KMS-11 (cell line): ENCODE measurements around the gene SHBG.

Experiments
- H2AFZ ChIP-seq: fragments of 200-600 bp; sonication (generic); 2 replicates; pipeline ENCODE4 v1.6.1; 2016; ENCODE audit warnings: antibody characterized with exemption, mixed run types, low read depth
- H3K27ac ChIP-seq: fragments of 200-600 bp; sonication (generic); 2 replicates; pipeline ENCODE4 v1.6.1; 2016; ENCODE audit warnings: mild to moderate bottlenecking, mixed run types
- H3K27me3 ChIP-seq: fragments of 200-600 bp; sonication (generic); 2 replicates; pipeline ENCODE4 v1.6.1; 2017; ENCODE audit warnings: mild to moderate bottlenecking, low read depth, mixed run types, moderate library complexity; ENCODE audit not compliant: insufficient read depth
- H3K36me3 ChIP-seq: fragments of 200-600 bp; sonication (generic); 2 replicates; pipeline ENCODE4 v1.6.1; 2017; ENCODE audit warnings: mild to moderate bottlenecking, mixed run types; ENCODE audit not compliant: insufficient read depth
- H3K4me1 ChIP-seq: fragments of 200-600 bp; sonication (generic); 2 replicates; pipeline ENCODE4 v1.6.1; 2016; ENCODE audit warnings: mild to moderate bottlenecking, low read depth, mixed run types; ENCODE audit not compliant: poor library complexity, severe bottlenecking
- H3K4me2 ChIP-seq: fragments of 200-600 bp; sonication (generic); 2 replicates; pipeline ENCODE4 v1.7.0; 2016; ENCODE audit warnings: mild to moderate bottlenecking, mixed run types
- H3K4me3 ChIP-seq: fragments of 200-600 bp; sonication (generic); IDR thresholded peaks from 2 replicates; pipeline ENCODE4 v1.6.1; 2017; ENCODE audit warnings: low read depth, low read length, mixed read lengths; ENCODE audit not compliant: insufficient read depth
- H3K79me2 ChIP-seq: fragments of 200-600 bp; sonication (generic); 2 replicates; pipeline ENCODE4 v1.6.1; 2016; ENCODE audit warnings: low read depth, mixed run types; ENCODE audit not compliant: insufficient read depth
- H3K9ac ChIP-seq: fragments of 200-600 bp; sonication (generic); 2 replicates; pipeline ENCODE4 v1.6.1; 2016; ENCODE audit warnings: mild to moderate bottlenecking, mixed run types
- H4K20me1 ChIP-seq: fragments of 200-600 bp; sonication (generic); 2 replicates; pipeline ENCODE4 v1.6.1; 2016; ENCODE audit warnings: mild to moderate bottlenecking, mixed run types; ENCODE audit not compliant: insufficient read depth
- TF ChIP-seq, protein P1 (sequence below): fragments of 200-600 bp; sonication (generic); conservative IDR thresholded peaks from 2 replicates; pipeline ENCODE4 v1.6.1; 2017; ENCODE audit warnings: low read depth, mild to moderate bottlenecking, antibody characterized with exemption, low read length, moderate library complexity, mixed read lengths

Gene SHBG

DNA sequence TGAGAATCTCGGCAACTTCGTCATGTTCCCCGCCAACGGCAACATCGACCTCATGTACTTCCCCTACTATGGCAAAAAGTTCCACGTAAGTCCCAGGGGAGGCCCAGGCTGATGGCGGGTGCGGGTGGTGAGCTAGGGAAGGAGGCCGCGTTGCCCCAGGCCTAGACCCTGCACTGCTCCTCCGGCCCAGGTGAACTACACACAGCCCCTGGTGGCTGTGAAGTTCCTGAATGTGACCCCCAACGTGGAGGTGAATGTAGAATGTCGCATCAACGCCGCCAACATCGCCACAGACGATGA, 25.6 kb downstream of the SHBG start:
- H3K4me1 ChIP-seq: no peaks in the 10 kb centered on the region
- no peaks in the 10 kb centered on the region for H4K20me1 ChIP-seq
- no peak overlapping the region for H3K4me2 ChIP-seq
- H3K36me3 ChIP-seq: no peaks in the 10 kb centered on the region
- no peak overlapping the region for H2AFZ ChIP-seq
- no peaks in the 10 kb centered on the region for H3K27me3 ChIP-seq
- no peak overlapping the region for H3K9ac ChIP-seq
- TF ChIP-seq, protein P1, sequence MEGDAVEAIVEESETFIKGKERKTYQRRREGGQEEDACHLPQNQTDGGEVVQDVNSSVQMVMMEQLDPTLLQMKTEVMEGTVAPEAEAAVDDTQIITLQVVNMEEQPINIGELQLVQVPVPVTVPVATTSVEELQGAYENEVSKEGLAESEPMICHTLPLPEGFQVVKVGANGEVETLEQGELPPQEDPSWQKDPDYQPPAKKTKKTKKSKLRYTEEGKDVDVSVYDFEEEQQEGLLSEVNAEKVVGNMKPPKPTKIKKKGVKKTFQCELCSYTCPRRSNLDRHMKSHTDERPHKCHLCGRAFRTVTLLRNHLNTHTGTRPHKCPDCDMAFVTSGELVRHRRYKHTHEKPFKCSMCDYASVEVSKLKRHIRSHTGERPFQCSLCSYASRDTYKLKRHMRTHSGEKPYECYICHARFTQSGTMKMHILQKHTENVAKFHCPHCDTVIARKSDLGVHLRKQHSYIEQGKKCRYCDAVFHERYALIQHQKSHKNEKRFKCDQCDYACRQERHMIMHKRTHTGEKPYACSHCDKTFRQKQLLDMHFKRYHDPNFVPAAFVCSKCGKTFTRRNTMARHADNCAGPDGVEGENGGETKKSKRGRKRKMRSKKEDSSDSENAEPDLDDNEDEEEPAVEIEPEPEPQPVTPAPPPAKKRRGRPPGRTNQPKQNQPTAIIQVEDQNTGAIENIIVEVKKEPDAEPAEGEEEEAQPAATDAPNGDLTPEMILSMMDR: no peak
- H3K79me2 ChIP-seq: no peaks in the 10 kb centered on the region
- no peak overlapping the region for H3K4me3 ChIP-seq
- H3K27ac ChIP-seq: no peak overlapping the region

GRCh38 chr17:7656958-7657609, 27.1 kb downstream of the SHBG start:
- H3K4me3 ChIP-seq: no peak overlapping the region
- no peak overlapping the region for H3K4me2 ChIP-seq
- H2AFZ ChIP-seq: no peak overlapping the region
- no peaks in the 10 kb centered on the region for H3K27me3 ChIP-seq
- H3K27ac ChIP-seq: no peak overlapping the region
- TF ChIP-seq, protein P1: no peak
- no peaks in the 10 kb centered on the region for H3K36me3 ChIP-seq
- no peaks in the 10 kb centered on the region for H3K79me2 ChIP-seq
- H4K20me1 ChIP-seq: no peaks in the 10 kb centered on the region
- no peak overlapping the region for H3K9ac ChIP-seq
- H3K4me1 ChIP-seq: no peaks in the 10 kb centered on the region

- no peaks in the 10 kb centered on the region for H3K27me3 ChIP-seq
- TF ChIP-seq, protein P1: no peak
- H3K4me2 ChIP-seq: no peak overlapping the region
- no peak overlapping the region for H3K9ac ChIP-seq
- H2AFZ ChIP-seq: no peak overlapping the region
- H4K20me1 ChIP-seq: no peaks in the 10 kb centered on the region
- H3K79me2 ChIP-seq: no peaks in the 10 kb centered on the region
- no peaks in the 10 kb centered on the region for H3K4me1 ChIP-seq
- H3K36me3 ChIP-seq: no peaks in the 10 kb centered on the region
- no peak overlapping the region for H3K4me3 ChIP-seq
- H3K27ac ChIP-seq: no peak overlapping the region
These were observed 37.9 kb downstream of the SHBG start for GRCh38 chr17:7667656-7668406.

DNA sequence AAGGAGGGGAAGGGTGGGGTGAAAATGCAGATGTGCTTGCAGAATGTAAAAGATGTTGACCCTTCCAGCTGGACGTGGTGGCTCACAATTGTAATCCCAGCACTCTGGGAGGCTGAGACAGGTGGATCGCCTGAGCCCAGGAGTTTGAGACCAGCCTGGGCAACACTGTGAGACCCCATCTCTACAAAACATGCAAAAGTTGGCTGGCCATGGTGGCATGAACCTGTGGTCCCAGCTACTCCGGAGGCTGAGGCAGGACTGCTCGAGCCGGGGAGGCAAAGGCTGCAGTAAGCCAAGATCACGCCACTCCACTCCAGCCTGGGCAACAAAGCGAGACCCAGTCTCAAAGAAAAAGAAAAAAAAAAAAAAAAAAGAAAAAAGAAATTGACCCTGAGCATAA, 38.5 kb downstream of the SHBG start:
- Histone ChIP-seq H3K9ac (no peak overlapping the region), H3K4me3 (no peak overlapping the region), H2AFZ (no peak overlapping the region), H3K27ac (no peak overlapping the region), H4K20me1 (no peaks in the 10 kb centered on the region), H3K27me3 (no peaks in the 10 kb centered on the region), H3K79me2 (no peaks in the 10 kb centered on the region), H3K4me2 (no peak overlapping the region), H3K4me1 (no peaks in the 10 kb centered on the region), H3K36me3 (no peaks in the 10 kb centered on the region)
- TF ChIP-seq, protein P1: no peak
